Activated CD8-positive, alpha-beta memory T cell treated with anti-CD3 and anti-CD28 coated beads, Interleukin-2, amount 50 U/mL, for 24 hours (primary cell): ENCODE measurements around the gene LDHAL6B.

ENCODE experiments used
- DNase-seq: peaks from one replicate; pipeline ENCODE4 v3.0.0-alpha.2; 2020; ENCODE audit errors: extremely low read depth

The LDHAL6B gene

DNA sequence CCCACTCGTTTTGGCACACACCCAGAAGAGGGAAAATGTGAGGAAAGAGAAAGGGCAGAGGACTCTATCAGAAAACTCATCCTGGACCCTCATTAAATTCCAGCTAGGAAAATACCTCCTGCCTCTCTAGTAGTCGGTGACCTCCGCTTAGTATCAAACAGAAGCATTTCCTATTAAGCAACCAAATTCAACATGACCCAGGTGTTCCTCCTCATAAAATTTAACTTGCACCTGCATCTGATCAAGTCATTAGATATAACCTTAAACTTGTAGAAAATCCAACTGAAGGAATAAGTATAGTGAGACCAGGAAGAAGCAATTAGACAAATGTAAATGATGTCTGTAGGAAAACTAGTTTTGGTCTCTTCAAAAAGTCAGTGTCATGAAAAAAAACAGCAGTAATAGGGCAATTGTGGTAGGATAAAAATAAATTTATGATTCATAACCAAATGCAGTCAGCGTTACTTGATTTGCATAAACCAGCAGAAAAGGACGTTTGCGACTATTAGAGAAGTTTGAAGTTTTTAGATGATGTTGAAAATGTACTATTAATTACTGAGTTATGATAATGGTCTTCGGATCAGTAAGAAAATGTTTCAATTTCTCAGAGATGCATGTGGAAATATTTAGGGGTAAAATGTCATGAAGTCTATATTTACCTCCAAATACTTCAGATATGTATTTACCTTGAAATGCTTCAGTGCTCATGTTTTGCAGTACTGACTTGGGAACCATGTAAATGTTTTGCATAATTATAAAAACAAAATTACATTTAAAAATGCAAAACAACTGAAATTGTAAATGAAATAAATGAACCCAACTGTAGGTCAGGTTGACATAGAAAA, 44.6 kb downstream of the LDHAL6B start:
- no peak for DNase-seq

GRCh38 chr15:59252137-59252536, 45.5 kb downstream of the LDHAL6B start:
- DNase-seq = no peak

- no peak for DNase-seq
These were observed 49.2 kb downstream of the LDHAL6B start for GRCh38 chr15:59255680-59256336.

- no peak for DNase-seq
These were observed 49.8 kb downstream of the LDHAL6B start for GRCh38 chr15:59256482-59256881.

DNA sequence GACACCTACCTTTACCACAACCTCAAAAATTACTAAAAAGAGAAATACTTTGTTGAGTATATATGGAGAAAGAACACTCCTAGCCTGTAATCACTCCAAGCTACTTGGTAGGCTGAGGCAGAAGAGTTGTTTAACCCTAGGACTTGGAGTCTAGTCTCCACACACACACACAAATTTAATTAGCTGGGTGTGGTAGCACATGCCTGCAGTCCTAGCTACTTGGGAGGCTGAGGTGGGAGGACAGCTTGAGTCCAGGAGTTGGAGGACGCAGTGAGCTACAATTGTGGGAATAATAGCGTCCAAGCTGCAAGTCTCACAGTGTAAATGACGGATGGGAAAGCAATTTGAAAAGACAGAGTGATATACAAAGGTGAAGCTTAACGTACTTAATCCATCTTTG, 50.5 kb downstream of the LDHAL6B start:
- DNase-seq = no peak
